Astrocyte of the spinal cord (primary cell): ENCODE data around the gene UBE2G2.
A peak's percentile ranks its signal among the peaks of the same experiment; 100 is the strongest.

Source experiments
- DNase-seq: peaks from one replicate; pipeline ENCODE4 v3.0.0; 2011; ENCODE audit warnings: low read depth, low spot score
- H3K4me3 ChIP-seq: 2 replicates; pipeline ENCODE4 v1.5.1; 2011; ENCODE audit warnings: low read depth, mild to moderate bottlenecking, low read length, moderate library complexity
- CTCF ChIP-seq: IDR thresholded peaks from 2 replicates; pipeline ENCODE4 v1.5.1; 2012; ENCODE audit warnings: low read depth, mild to moderate bottlenecking, low read length, inconsistent platforms
- in situ Hi-C: cut with HindIII; loops from 2 replicates; pipeline ENCODE4 v1.10.0; 2017; ENCODE audit warnings: low sequenced_read_pairs

Gene UBE2G2

GRCh38 chr21:44766014-44766817 is 35.4 kb downstream of the UBE2G2 start:
- no peak for TF ChIP-seq CTCF
- DNase-seq, result no peak
- in situ Hi-C loops, result no loop called here

GRCh38 chr21:44765231-44766013 is 36.2 kb downstream of the UBE2G2 start:
- TF ChIP-seq CTCF, result no peak
- in situ Hi-C loops, result no loop called here
- peak; percentile 10 for DNase-seq
- H3K4me3 ChIP-seq, result no peak overlapping the region

More at GRCh38 chr21:44766014-44766817, 35.4 kb downstream of the UBE2G2 start:
- no peak overlapping the region for H3K4me3 ChIP-seq

GRCh38 chr21:44764319-44765230 is 37.0 kb downstream of the UBE2G2 start:
- TF ChIP-seq CTCF, result no peak
- in situ Hi-C loops, result no loop called here
- DNase-seq, result no peak
- no peak overlapping the region for H3K4me3 ChIP-seq

GRCh38 chr21:44763451-44764318 is 37.9 kb downstream of the UBE2G2 start:
- in situ Hi-C loops, result no loop called here
- TF ChIP-seq CTCF, result no peak
- H3K4me3 ChIP-seq, result no peak overlapping the region
- DNase-seq, result no peak

- no peak for TF ChIP-seq CTCF
- no peak overlapping the region for H3K4me3 ChIP-seq
- DNase-seq, result no peak
- in situ Hi-C loops, result no loop called here
Observed at GRCh38 chr21:44763050-44763378, 38.6 kb downstream of the UBE2G2 start.
